ENCODE data around the gene PROM2.

Gene PROM2

GRCh38 chr2:95287336-95287735 is 13.1 kb downstream of the PROM2 start:
- TF ChIP-seq CTCF (conservative IDR thresholded peaks at IDR 0.05) = no peak
- H3K27ac ChIP-seq = no peak overlapping the region

DNA sequence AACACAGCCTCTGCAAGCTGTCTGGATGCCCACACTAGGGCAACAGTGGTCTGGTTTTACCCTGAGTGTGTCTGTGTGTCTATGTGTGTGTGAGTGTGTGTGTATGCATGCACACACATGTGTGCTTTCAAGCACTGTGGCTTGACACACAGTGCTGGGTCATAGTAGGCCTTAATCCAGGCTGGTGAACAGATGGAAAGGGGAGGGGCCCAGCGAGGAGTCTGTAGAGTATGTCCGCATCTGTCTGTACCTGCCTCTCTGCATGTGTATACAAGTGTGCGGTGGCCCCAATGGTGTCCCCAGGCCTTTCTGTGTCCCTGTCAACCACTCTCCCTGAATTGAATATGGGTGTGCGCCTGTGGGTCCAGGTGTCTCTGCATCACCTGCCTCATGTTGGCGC is 13.6 kb downstream of the PROM2 start:
- no peak overlapping the region for H3K27ac ChIP-seq
- no peak for TF ChIP-seq CTCF (conservative IDR thresholded peaks at IDR 0.05)

GRCh38 chr2:95289253-95289652 is 15.0 kb downstream of the PROM2 start:
- no peak overlapping the region for H3K27ac ChIP-seq
- no peak for TF ChIP-seq CTCF (conservative IDR thresholded peaks at IDR 0.05)

DNA sequence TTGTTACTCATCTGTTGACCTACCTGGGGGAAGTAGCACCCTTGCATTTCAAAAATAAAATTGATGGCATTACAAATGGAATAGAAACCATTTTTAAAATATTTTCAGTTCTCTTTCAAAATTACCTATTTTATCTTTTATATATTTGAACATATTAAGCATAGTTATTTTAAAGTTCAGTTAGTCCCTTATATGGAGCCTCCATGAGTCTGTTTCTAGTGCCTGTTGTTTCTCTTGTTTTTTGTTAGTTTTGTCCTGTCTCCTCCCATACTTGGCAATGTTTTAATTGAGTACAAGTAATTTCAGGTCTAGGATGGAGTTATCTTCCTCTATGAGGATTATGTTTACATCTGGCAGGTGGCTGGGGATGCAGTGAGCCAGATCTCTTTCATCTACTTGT is 17.0 kb downstream of the PROM2 start:
- no peak for TF ChIP-seq CTCF (conservative IDR thresholded peaks at IDR 0.05)
- H3K27ac ChIP-seq = no peak overlapping the region

- no peak for TF ChIP-seq CTCF (conservative IDR thresholded peaks at IDR 0.05)
- no peak overlapping the region for H3K27ac ChIP-seq
Measured at GRCh38 chr2:95292623-95293260, 18.5 kb downstream of the PROM2 start.

GRCh38 chr2:95294579-95295250 is 20.5 kb downstream of the PROM2 start:
- no peak overlapping the region for H3K27ac ChIP-seq
- no peak for TF ChIP-seq CTCF (conservative IDR thresholded peaks at IDR 0.05)

DNA sequence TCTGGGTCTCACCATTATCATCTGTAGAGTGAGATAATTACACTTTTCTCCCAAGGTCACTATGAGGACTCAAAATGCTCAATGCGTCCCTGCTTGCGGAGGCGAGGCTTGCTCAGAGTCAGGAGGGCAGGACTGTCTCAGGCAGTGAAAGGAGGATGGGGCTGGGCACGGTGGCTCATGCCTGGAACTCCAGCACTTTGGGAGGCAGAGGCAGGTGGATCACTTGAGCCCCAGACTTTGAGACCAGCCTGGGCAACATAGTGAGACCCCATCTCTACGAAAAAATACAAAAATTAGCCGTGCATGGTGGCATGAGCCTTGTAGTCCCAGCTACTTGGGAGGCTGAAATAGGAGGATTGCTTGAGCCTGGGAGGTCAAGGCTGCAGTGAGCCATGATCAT is 21.1 kb downstream of the PROM2 start:
- no peak for TF ChIP-seq CTCF (conservative IDR thresholded peaks at IDR 0.05)
- no peak overlapping the region for H3K27ac ChIP-seq
